ENCODE measurements around the gene IL3.
A peak's percentile ranks its signal among the peaks of the same experiment; 100 is the strongest.

IL3 gene

GRCh38 chr5:132063090-132063911 lies 2.8 kb downstream of the IL3 start:
- peak; percentile 82 for TF ChIP-seq RAD21 (IDR thresholded peaks at IDR 0.05; ENCODE audit: low read depth)
- no peak for TF ChIP-seq TEAD4 (IDR thresholded peaks at IDR 0.05)

- TF ChIP-seq CEBPB (IDR thresholded peaks at IDR 0.05): no peak
- TF ChIP-seq FOXM1 (IDR thresholded peaks at IDR 0.05; ENCODE audit: borderline replicate concordance, low read depth): no peak
- TF ChIP-seq EGR1 (IDR thresholded peaks at IDR 0.05): no peak
- TF ChIP-seq RAD21 (IDR thresholded peaks at IDR 0.05; ENCODE audit: low read depth): no peak
- no peak for TF ChIP-seq TEAD4 (IDR thresholded peaks at IDR 0.05)
- TF ChIP-seq, protein P1, sequence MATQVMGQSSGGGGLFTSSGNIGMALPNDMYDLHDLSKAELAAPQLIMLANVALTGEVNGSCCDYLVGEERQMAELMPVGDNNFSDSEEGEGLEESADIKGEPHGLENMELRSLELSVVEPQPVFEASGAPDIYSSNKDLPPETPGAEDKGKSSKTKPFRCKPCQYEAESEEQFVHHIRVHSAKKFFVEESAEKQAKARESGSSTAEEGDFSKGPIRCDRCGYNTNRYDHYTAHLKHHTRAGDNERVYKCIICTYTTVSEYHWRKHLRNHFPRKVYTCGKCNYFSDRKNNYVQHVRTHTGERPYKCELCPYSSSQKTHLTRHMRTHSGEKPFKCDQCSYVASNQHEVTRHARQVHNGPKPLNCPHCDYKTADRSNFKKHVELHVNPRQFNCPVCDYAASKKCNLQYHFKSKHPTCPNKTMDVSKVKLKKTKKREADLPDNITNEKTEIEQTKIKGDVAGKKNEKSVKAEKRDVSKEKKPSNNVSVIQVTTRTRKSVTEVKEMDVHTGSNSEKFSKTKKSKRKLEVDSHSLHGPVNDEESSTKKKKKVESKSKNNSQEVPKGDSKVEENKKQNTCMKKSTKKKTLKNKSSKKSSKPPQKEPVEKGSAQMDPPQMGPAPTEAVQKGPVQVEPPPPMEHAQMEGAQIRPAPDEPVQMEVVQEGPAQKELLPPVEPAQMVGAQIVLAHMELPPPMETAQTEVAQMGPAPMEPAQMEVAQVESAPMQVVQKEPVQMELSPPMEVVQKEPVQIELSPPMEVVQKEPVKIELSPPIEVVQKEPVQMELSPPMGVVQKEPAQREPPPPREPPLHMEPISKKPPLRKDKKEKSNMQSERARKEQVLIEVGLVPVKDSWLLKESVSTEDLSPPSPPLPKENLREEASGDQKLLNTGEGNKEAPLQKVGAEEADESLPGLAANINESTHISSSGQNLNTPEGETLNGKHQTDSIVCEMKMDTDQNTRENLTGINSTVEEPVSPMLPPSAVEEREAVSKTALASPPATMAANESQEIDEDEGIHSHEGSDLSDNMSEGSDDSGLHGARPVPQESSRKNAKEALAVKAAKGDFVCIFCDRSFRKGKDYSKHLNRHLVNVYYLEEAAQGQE (IDR thresholded peaks at IDR 0.05; ENCODE audit: low read depth): no peak
- no peak for TF ChIP-seq CREB1 (IDR thresholded peaks at IDR 0.05; ENCODE audit: low read depth)
Observed at GRCh38 chr5:132064140-132064539, 3.7 kb downstream of the IL3 start.

DNA sequence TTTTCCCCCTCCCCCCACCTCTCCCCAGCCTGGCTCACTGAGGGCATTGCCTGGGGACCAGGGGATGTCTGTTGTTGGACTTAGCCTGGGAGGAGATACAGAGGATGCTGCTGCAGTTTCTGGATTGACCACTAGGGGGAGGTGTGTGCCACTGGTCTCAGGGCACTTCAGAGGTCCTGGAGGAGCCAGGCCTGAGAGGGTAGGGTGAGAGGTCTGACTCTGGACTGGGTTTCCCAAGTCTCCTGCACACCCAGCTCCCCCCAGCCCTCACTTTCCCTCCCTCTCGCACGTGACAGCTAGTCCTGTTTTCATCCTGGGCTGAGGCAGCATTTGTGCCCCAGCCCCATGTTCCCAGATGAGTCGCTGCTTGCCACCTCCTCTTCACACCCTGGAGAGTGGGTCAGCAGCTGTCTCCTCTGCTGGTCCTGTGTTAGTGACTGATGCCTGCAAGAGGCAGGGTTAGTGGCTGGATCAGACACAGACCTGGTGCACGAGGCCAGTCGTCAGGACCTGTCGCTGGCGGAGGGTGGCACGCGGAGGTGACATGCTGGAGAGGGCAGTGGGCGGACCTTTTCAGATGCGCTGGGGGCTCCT lies 4.4 kb downstream of the IL3 start:
- TF ChIP-seq RAD21 (IDR thresholded peaks at IDR 0.05; ENCODE audit: low read depth): peak; percentile 75
- no peak for TF ChIP-seq TCF12 (IDR thresholded peaks at IDR 0.05; ENCODE audit: low read depth)

GRCh38 chr5:132065351-132065937 lies 5.0 kb downstream of the IL3 start:
- TF ChIP-seq FOXM1 (IDR thresholded peaks at IDR 0.05; ENCODE audit: borderline replicate concordance, low read depth): no peak
- peak; percentile 81 for TF ChIP-seq RAD21 (IDR thresholded peaks at IDR 0.05; ENCODE audit: low read depth)

- TF ChIP-seq EP300 (IDR thresholded peaks at IDR 0.05; ENCODE audit: borderline replicate concordance) (no peak), ZBTB7A (IDR thresholded peaks at IDR 0.05; ENCODE audit: low read depth) (no peak), USF1 (IDR thresholded peaks at IDR 0.05) (no peak), YY1 (IDR thresholded peaks at IDR 0.05; ENCODE audit: low read depth) (no peak), TAF1 (IDR thresholded peaks at IDR 0.05; ENCODE audit: low read depth) (no peak), FOXM1 (IDR thresholded peaks at IDR 0.05; ENCODE audit: borderline replicate concordance, low read depth) (no peak), RAD21 (IDR thresholded peaks at IDR 0.05; ENCODE audit: low read depth) (no peak), TEAD4 (IDR thresholded peaks at IDR 0.05) (no peak), CREB1 (IDR thresholded peaks at IDR 0.05; ENCODE audit: low read depth) (no peak), CEBPB (IDR thresholded peaks at IDR 0.05) (no peak)
- TF ChIP-seq, protein P1 (IDR thresholded peaks at IDR 0.05; ENCODE audit: low read depth): no peak
- TF ChIP-seq, protein P2, sequence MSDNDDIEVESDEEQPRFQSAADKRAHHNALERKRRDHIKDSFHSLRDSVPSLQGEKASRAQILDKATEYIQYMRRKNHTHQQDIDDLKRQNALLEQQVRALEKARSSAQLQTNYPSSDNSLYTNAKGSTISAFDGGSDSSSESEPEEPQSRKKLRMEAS (IDR thresholded peaks at IDR 0.05): no peak
Observed at GRCh38 chr5:132065951-132066701, 5.7 kb downstream of the IL3 start.

GRCh38 chr5:132066871-132067270 lies 6.4 kb downstream of the IL3 start:
- TF ChIP-seq FOXM1 (IDR thresholded peaks at IDR 0.05; ENCODE audit: borderline replicate concordance, low read depth) (no peak), CREB1 (IDR thresholded peaks at IDR 0.05; ENCODE audit: low read depth) (no peak), ZBTB7A (IDR thresholded peaks at IDR 0.05; ENCODE audit: low read depth) (no peak), USF1 (IDR thresholded peaks at IDR 0.05) (no peak), RAD21 (IDR thresholded peaks at IDR 0.05; ENCODE audit: low read depth) (no peak), CEBPB (IDR thresholded peaks at IDR 0.05) (no peak), EGR1 (IDR thresholded peaks at IDR 0.05) (no peak), TEAD4 (IDR thresholded peaks at IDR 0.05) (no peak), YY1 (IDR thresholded peaks at IDR 0.05; ENCODE audit: low read depth) (no peak)
- TF ChIP-seq, protein P1 (IDR thresholded peaks at IDR 0.05; ENCODE audit: low read depth): no peak
- TF ChIP-seq, protein P2 (IDR thresholded peaks at IDR 0.05): no peak

All from Ishikawa (cell line).